ENCODE data around the gene AP1B1. TPM values are rescaled to one million over a fixed set of nuclear protein-coding genes. Genes with fewer than 3 reads are reported as not detected.
"Not testable (repeated sequence)": the region's sequence is repeated elsewhere in the genome, so short reads cannot be mapped to it uniquely, and the experiment has no call there.

Gene AP1B1
- polyA plus RNA-seq, 1 donor (not counting 4 experiments of a cell fraction or from before 2014, with no cell fraction given), result 55.3 TPM

DNA sequence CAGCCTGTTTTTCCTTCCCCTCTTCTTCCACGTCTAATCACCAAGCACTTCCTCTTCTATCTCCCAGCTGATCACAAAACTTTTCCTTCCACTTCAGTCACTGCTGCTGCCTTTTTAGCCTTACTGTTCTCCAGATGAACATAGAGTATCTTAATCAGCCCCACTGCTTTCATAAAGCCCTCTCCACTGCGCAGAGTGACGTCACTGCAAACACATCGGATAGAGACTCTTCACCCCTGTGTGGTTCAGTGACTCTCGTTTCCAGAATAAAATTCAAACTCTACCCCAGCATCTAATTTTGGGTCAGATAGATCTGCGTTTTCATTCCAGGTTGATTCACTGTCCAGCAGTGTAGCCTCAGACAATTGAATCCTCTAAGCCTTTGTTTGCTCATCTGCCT lies 13.2 kb upstream of the AP1B1 start:
- H3K9ac ChIP-seq (ENCODE audit: control insufficient read depth, extremely low read depth, insufficient read depth, low read length); H3K4me1 ChIP-seq (ENCODE audit: control insufficient read depth, extremely low read depth, insufficient read depth, low read length); H2AFZ ChIP-seq (ENCODE audit: control insufficient read depth, low read length); H3K4me3 ChIP-seq (ENCODE audit: control insufficient read depth in 2 of 3, extremely low read depth in 1 of 3, insufficient read depth in 2 of 3, low read depth in 1 of 3, low read length in 3 of 3); FAIRE-seq; H3K79me2 ChIP-seq (ENCODE audit: control insufficient read depth, insufficient read depth, low read length); H3K27me3 ChIP-seq (ENCODE audit: control insufficient read depth, extremely low read depth, insufficient read depth, low read length); H3K4me2 ChIP-seq (ENCODE audit: control insufficient read depth, extremely low read depth, insufficient read depth, low read depth, low read length); H3K9me3 ChIP-seq (ENCODE audit: control insufficient read depth, low read depth, low read length); H3K36me3 ChIP-seq (ENCODE audit: control insufficient read depth in 2 of 2, extremely low read depth in 1 of 2, insufficient read depth in 2 of 2, low read length in 2 of 2); dilution Hi-C loops (cut with MboI; ENCODE audit: extremely low pct_ligation_motif_present, low sequenced_read_pairs); H3K9me1 ChIP-seq (ENCODE audit: control insufficient read depth, extremely low read depth, insufficient read depth, low read length); H3K27ac ChIP-seq (ENCODE audit: control insufficient read depth, insufficient read depth, low read length); DNase-seq (ENCODE audit: low read depth, low spot score); H4K20me1 ChIP-seq (ENCODE audit: control insufficient read depth, extremely low read depth, insufficient read depth, low read length): not testable (repeated sequence)

- H3K9me3 ChIP-seq (ENCODE audit: control insufficient read depth, low read depth, low read length), result no peaks in the 10 kb centered on the region
- no peaks in the 10 kb centered on the region for H4K20me1 ChIP-seq (ENCODE audit: control insufficient read depth, extremely low read depth, insufficient read depth, low read length)
- TF ChIP-seq, protein P1, sequence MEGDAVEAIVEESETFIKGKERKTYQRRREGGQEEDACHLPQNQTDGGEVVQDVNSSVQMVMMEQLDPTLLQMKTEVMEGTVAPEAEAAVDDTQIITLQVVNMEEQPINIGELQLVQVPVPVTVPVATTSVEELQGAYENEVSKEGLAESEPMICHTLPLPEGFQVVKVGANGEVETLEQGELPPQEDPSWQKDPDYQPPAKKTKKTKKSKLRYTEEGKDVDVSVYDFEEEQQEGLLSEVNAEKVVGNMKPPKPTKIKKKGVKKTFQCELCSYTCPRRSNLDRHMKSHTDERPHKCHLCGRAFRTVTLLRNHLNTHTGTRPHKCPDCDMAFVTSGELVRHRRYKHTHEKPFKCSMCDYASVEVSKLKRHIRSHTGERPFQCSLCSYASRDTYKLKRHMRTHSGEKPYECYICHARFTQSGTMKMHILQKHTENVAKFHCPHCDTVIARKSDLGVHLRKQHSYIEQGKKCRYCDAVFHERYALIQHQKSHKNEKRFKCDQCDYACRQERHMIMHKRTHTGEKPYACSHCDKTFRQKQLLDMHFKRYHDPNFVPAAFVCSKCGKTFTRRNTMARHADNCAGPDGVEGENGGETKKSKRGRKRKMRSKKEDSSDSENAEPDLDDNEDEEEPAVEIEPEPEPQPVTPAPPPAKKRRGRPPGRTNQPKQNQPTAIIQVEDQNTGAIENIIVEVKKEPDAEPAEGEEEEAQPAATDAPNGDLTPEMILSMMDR (optimal IDR thresholded peaks at IDR 0.05 in 1 of 3, IDR thresholded peaks at IDR 0.05 in 1 of 3, conservative IDR thresholded peaks at IDR 0.05 in 1 of 3; ENCODE audit: extremely low read depth in 1 of 3, insufficient read depth in 2 of 3, low read length in 3 of 3), result no peak
- TF ChIP-seq EZH2 (IDR thresholded peaks at IDR 0.05; ENCODE audit: low read length), result no peak
- no peaks in the 10 kb centered on the region for H3K36me3 ChIP-seq (ENCODE audit: control insufficient read depth in 2 of 2, extremely low read depth in 1 of 2, insufficient read depth in 2 of 2, low read length in 2 of 2)
- H3K79me2 ChIP-seq (ENCODE audit: control insufficient read depth, insufficient read depth, low read length), result no peaks in the 10 kb centered on the region
- no peaks in the 10 kb centered on the region for H3K9me1 ChIP-seq (ENCODE audit: control insufficient read depth, extremely low read depth, insufficient read depth, low read length)
- H3K27ac ChIP-seq (ENCODE audit: control insufficient read depth, insufficient read depth, low read length), result no peak overlapping the region
- H3K27me3 ChIP-seq (ENCODE audit: control insufficient read depth, extremely low read depth, insufficient read depth, low read length), result peaks cover 10% of the 10 kb centered on the region
- H2AFZ ChIP-seq (ENCODE audit: control insufficient read depth, low read length), result no peak overlapping the region
- no peak overlapping the region for H3K9ac ChIP-seq (ENCODE audit: control insufficient read depth, extremely low read depth, insufficient read depth, low read length)
- H3K4me2 ChIP-seq (ENCODE audit: control insufficient read depth, extremely low read depth, insufficient read depth, low read depth, low read length), result no peak overlapping the region
- H3K4me1 ChIP-seq (ENCODE audit: control insufficient read depth, extremely low read depth, insufficient read depth, low read length), result no peaks in the 10 kb centered on the region
- dilution Hi-C loops (cut with MboI; ENCODE audit: extremely low pct_ligation_motif_present, low sequenced_read_pairs), result no loop called here
- DNase-seq (ENCODE audit: low read depth, low spot score) (no peak), FAIRE-seq (peak; percentile 9)
- H3K4me3 ChIP-seq (ENCODE audit: control insufficient read depth in 2 of 3, extremely low read depth in 1 of 3, insufficient read depth in 2 of 3, low read depth in 1 of 3, low read length in 3 of 3), result no peak overlapping the region
Measured at GRCh38 chr22:29400576-29400975, 12.2 kb upstream of the AP1B1 start.

DNA sequence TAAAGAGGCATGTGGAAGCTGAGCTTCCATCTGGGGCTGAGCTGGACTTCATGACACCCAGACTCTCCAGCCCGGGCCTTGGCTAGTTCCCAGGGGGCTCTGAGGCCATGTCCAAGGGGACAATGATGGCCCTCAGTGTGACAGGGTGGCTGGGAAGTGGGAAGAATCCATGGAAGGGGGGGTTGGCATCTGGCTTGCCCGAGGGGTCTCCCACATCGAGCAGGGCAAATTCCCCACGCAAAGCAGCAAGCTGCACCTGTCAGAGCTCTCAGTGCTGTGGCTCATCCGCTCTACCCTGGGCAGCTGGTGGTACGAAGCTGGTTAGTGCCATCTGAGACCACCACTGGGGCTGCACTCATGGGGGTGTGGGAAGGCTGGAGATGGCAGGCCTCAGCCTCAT lies 9.4 kb upstream of the AP1B1 start:
- peaks cover 10% of the 10 kb centered on the region for H3K27me3 ChIP-seq (ENCODE audit: control insufficient read depth, extremely low read depth, insufficient read depth, low read length)
- no peak overlapping the region for H3K4me3 ChIP-seq (ENCODE audit: control insufficient read depth in 2 of 3, extremely low read depth in 1 of 3, insufficient read depth in 2 of 3, low read depth in 1 of 3, low read length in 3 of 3)
- no peaks in the 10 kb centered on the region for H4K20me1 ChIP-seq (ENCODE audit: control insufficient read depth, extremely low read depth, insufficient read depth, low read length)
- no peak overlapping the region for H3K27ac ChIP-seq (ENCODE audit: control insufficient read depth, insufficient read depth, low read length)
- DNase-seq (ENCODE audit: low read depth, low spot score), result no peak
- H3K4me1 ChIP-seq (ENCODE audit: control insufficient read depth, extremely low read depth, insufficient read depth, low read length), result no peaks in the 10 kb centered on the region
- no peaks in the 10 kb centered on the region for H3K79me2 ChIP-seq (ENCODE audit: control insufficient read depth, insufficient read depth, low read length)
- no peak overlapping the region for H2AFZ ChIP-seq (ENCODE audit: control insufficient read depth, low read length)
- TF ChIP-seq, protein P1 (optimal IDR thresholded peaks at IDR 0.05 in 1 of 3, IDR thresholded peaks at IDR 0.05 in 1 of 3, conservative IDR thresholded peaks at IDR 0.05 in 1 of 3; ENCODE audit: extremely low read depth in 1 of 3, insufficient read depth in 2 of 3, low read length in 3 of 3), result no peak
- TF ChIP-seq EZH2 (IDR thresholded peaks at IDR 0.05; ENCODE audit: low read length), result no peak
- dilution Hi-C loops (cut with MboI; ENCODE audit: extremely low pct_ligation_motif_present, low sequenced_read_pairs), result no loop called here
- no peaks in the 10 kb centered on the region for H3K9me3 ChIP-seq (ENCODE audit: control insufficient read depth, low read depth, low read length)
- no peaks in the 10 kb centered on the region for H3K36me3 ChIP-seq (ENCODE audit: control insufficient read depth in 2 of 2, extremely low read depth in 1 of 2, insufficient read depth in 2 of 2, low read length in 2 of 2)
- no peak for FAIRE-seq
- H3K4me2 ChIP-seq (ENCODE audit: control insufficient read depth, extremely low read depth, insufficient read depth, low read depth, low read length), result no peak overlapping the region
- no peaks in the 10 kb centered on the region for H3K9me1 ChIP-seq (ENCODE audit: control insufficient read depth, extremely low read depth, insufficient read depth, low read length)
- H3K9ac ChIP-seq (ENCODE audit: control insufficient read depth, extremely low read depth, insufficient read depth, low read length), result no peak overlapping the region

All from keratinocyte (primary cell).